ENCODE results near the gene OR8H3. TPM values are rescaled to one million over a fixed set of nuclear protein-coding genes. Genes with fewer than 3 reads are reported as not detected.

Gene OR8H3
- total RNA-seq (2014; rRNA removed) (not detected in 2 replicates), Bru-seq, nascent RNA (not detected), BruChase-seq, experiment 1, labeled RNA remaining after a 6-hour chase (not detected), BruChase-seq, experiment 2, labeled RNA remaining after a 2-hour chase (not detected)
- long read RNA-seq = 0 reads

GRCh38 chr11:56122073-56122472 is at the start of gene OR8H3:
Gene OR8H3, plus strand, starts transcription at chr11:56122373. Its CDS starts 0 bp downstream, at chr11:56122373.
- Histone ChIP-seq H2AFZ (ENCODE audit: low read length) (no peak within 1 kb of the TSS), H3K9me3 (ENCODE audit: low read length) (0 out of 2 replicates have a peak, but pooled peaks cover 3% of the 10 kb centered on the region), H3K4me3 (ENCODE audit: low read length) (no peak within 1 kb of the TSS), H3K79me2 (ENCODE audit: low read length) (no peaks in the 10 kb centered on the region), H3K4me1 (ENCODE audit: insufficient read depth, low read length) (no peaks in the 10 kb centered on the region), H3K9me2 (replicated peaks; ENCODE audit: low read length) (no peaks in the 10 kb centered on the region), H3K27ac (ENCODE audit: low read length) (no peak within 1 kb of the TSS), H3F3A (ENCODE audit: low read length, unreplicated experiment) (no peaks in the 10 kb centered on the region), H3K27me3 (ENCODE audit: low read length) (no peaks in the 10 kb centered on the region), H3K36me3 (ENCODE audit: low read depth, low read length) (no peaks in the 10 kb centered on the region), H3K9ac (ENCODE audit: low read length) (no peak within 1 kb of the TSS), H4K20me1 (ENCODE audit: low read length) (no peaks in the 10 kb centered on the region), H3K4me2 (ENCODE audit: low read length) (no peak within 1 kb of the TSS)
- intact Hi-C loops (cut with micrococcal nuclease) = no loop called here
- no peak for ATAC-seq
- BruUV-seq (replicated peaks) = no TSS peak
- POLR2A ChIA-PET (ENCODE audit: unreplicated experiment) = no interaction called here
- CTCF ChIA-PET = no interaction called here
- DNase-seq = no peak
- TF ChIP-seq CTCF (conservative IDR thresholded peaks at IDR 0.05; ENCODE audit: low read depth, low read length) (no peak), EZH2 (IDR thresholded peaks at IDR 0.05; ENCODE audit: low read length, unreplicated experiment) (no peak)

- ATAC-seq = no peak
- Histone ChIP-seq H3K9ac (ENCODE audit: low read length) (no peak overlapping the region), H3K27me3 (ENCODE audit: low read length) (no peaks in the 10 kb centered on the region), H3K4me3 (ENCODE audit: low read length) (no peak overlapping the region), H3K79me2 (ENCODE audit: low read length) (no peaks in the 10 kb centered on the region), H3K9me3 (ENCODE audit: low read length) (no peaks in the 10 kb centered on the region; the same call in none of the 2 replicates), H3K4me2 (ENCODE audit: low read length) (no peak overlapping the region), H4K20me1 (ENCODE audit: low read length) (no peaks in the 10 kb centered on the region), H3K9me2 (replicated peaks; ENCODE audit: low read length) (no peaks in the 10 kb centered on the region), H3K4me1 (ENCODE audit: insufficient read depth, low read length) (no peaks in the 10 kb centered on the region), H3F3A (ENCODE audit: low read length, unreplicated experiment) (no peaks in the 10 kb centered on the region), H2AFZ (ENCODE audit: low read length) (no peak overlapping the region), H3K27ac (ENCODE audit: low read length) (no peak overlapping the region), H3K36me3 (ENCODE audit: low read depth, low read length) (no peaks in the 10 kb centered on the region)
- POLR2A ChIA-PET (ENCODE audit: unreplicated experiment) = no interaction called here
- CTCF ChIA-PET = no interaction called here
- intact Hi-C loops (cut with micrococcal nuclease) = no loop called here
- no peak for TF ChIP-seq EZH2phosphoT487 (IDR thresholded peaks at IDR 0.05; ENCODE audit: borderline replicate concordance, low read length)
- no peak for TF ChIP-seq CTCF (conservative IDR thresholded peaks at IDR 0.05; ENCODE audit: low read depth, low read length)
- TF ChIP-seq EZH2 (IDR thresholded peaks at IDR 0.05; ENCODE audit: low read length, unreplicated experiment) = no peak
- DNase-seq = no peak
- BruUV-seq (replicated peaks) = no TSS peak
These were observed 32.5 kb upstream of the OR8H3 start for GRCh38 chr11:56089697-56090096.

- H3K36me3 ChIP-seq (ENCODE audit: low read depth, low read length) = no peaks in the 10 kb centered on the region
- CTCF ChIA-PET = no interaction called here
- no peak for ATAC-seq
- no peaks in the 10 kb centered on the region for H4K20me1 ChIP-seq (ENCODE audit: low read length)
- intact Hi-C loops (cut with micrococcal nuclease) = no loop called here
- BruUV-seq (replicated peaks) = no TSS peak
- no peaks in the 10 kb centered on the region; the same call in none of the 2 replicates for H3K9me3 ChIP-seq (ENCODE audit: low read length)
- no peaks in the 10 kb centered on the region for H3K79me2 ChIP-seq (ENCODE audit: low read length)
- no peak within 1 kb of the TSS for H3K27ac ChIP-seq (ENCODE audit: low read length)
- no peak within 1 kb of the TSS for H3K4me3 ChIP-seq (ENCODE audit: low read length)
- no peak within 1 kb of the TSS for H3K4me2 ChIP-seq (ENCODE audit: low read length)
- no peaks in the 10 kb centered on the region for H3K9me2 ChIP-seq (replicated peaks; ENCODE audit: low read length)
- H3F3A ChIP-seq (ENCODE audit: low read length, unreplicated experiment) = no peaks in the 10 kb centered on the region
- H3K4me1 ChIP-seq (ENCODE audit: insufficient read depth, low read length) = no peaks in the 10 kb centered on the region
- H3K9ac ChIP-seq (ENCODE audit: low read length) = no peak within 1 kb of the TSS
- H2AFZ ChIP-seq (ENCODE audit: low read length) = no peak within 1 kb of the TSS
- H3K27me3 ChIP-seq (ENCODE audit: low read length) = no peaks in the 10 kb centered on the region
- TF ChIP-seq CTCF (conservative IDR thresholded peaks at IDR 0.05; ENCODE audit: low read depth, low read length) (no peak), EZH2 (IDR thresholded peaks at IDR 0.05; ENCODE audit: low read length, unreplicated experiment) (no peak), EZH2phosphoT487 (IDR thresholded peaks at IDR 0.05; ENCODE audit: borderline replicate concordance, low read length) (no peak)
- POLR2A ChIA-PET (ENCODE audit: unreplicated experiment) = no interaction called here
- DNase-seq = no peak
These were observed 29.2 kb upstream of the OR8H3 start, which contains the start of gene OR8I2 for GRCh38 chr11:56093008-56093407. Gene OR8I2, plus strand, starts transcription at chr11:56093308. Its CDS starts 0 bp downstream, at chr11:56093308.

All from PC-3 (cell line).